C4-2B (cell line): ENCODE results near the gene KDM2A.
"Not testable (repeated sequence)": the region's sequence is repeated elsewhere in the genome, so short reads cannot be mapped to it uniquely, and the experiment has no call there.

Experiments used
- H3K27ac ChIP-seq: fragments of 450-650 bp; 2 replicates; pipeline ENCODE4 v1.5.1; 2017
- CTCF ChIP-seq: fragments of 450-650 bp; conservative IDR thresholded peaks from 2 replicates; pipeline ENCODE4 v1.5.1; 2017; ENCODE audit warnings: mild to moderate bottlenecking
- ZFX ChIP-seq: fragments of 450-650 bp; IDR thresholded peaks from 2 replicates; pipeline ENCODE4 v1.6.1; 2017

The KDM2A gene

GRCh38 chr11:67227726-67228125, 108.7 kb downstream of the KDM2A start:
- TF ChIP-seq ZFX = no peak
- H3K27ac ChIP-seq = no peak overlapping the region

GRCh38 chr11:67230406-67230805, 111.3 kb downstream of the KDM2A start:
- TF ChIP-seq ZFX (no peak), CTCF (no peak)
- no peak overlapping the region for H3K27ac ChIP-seq

GRCh38 chr11:67230886-67231285, 111.8 kb downstream of the KDM2A start:
- no peak overlapping the region for H3K27ac ChIP-seq
- TF ChIP-seq CTCF = no peak
- TF ChIP-seq ZFX = no peak

- no peak for TF ChIP-seq ZFX
- no peak for TF ChIP-seq CTCF
- H3K27ac ChIP-seq = no peak overlapping the region
These were observed 114.6 kb downstream of the KDM2A start for GRCh38 chr11:67233584-67234190.

- H3K27ac ChIP-seq = not testable (repeated sequence)
These were observed 115.5 kb downstream of the KDM2A start for GRCh38 chr11:67234571-67234970.

GRCh38 chr11:67237574-67237973, 118.5 kb downstream of the KDM2A start:
- no peak overlapping the region for H3K27ac ChIP-seq
- TF ChIP-seq ZFX (no peak), CTCF (no peak)

- TF ChIP-seq ZFX (no peak), CTCF (no peak)
- H3K27ac ChIP-seq = peak overlapping the region; percentile 94
These were observed 120.1 kb downstream of the KDM2A start for GRCh38 chr11:67238894-67239782.

GRCh38 chr11:67239783-67240575, 120.9 kb downstream of the KDM2A start:
- H3K27ac ChIP-seq = peak overlapping the region; percentile 94
- no peak for TF ChIP-seq ZFX
- no peak; the same call in 1 of the 2 replicates for TF ChIP-seq CTCF
